Nephron (organoid): ENCODE data around the gene RBM19.

Source experiments
- H3K27ac Mint-ChIP-seq, 3 experiments: 2 replicates each; pipeline ENCODE4 v1.8.0; 2020; ENCODE audit warnings: mixed read lengths in 3 of 3, mild to moderate bottlenecking in 2 of 3, moderate library complexity in 1 of 3
- H3K27me3 Mint-ChIP-seq: 2 replicates; pipeline ENCODE4 v1.8.0; 2021; ENCODE audit warnings: low read depth, mild to moderate bottlenecking, moderate library complexity, mixed read lengths
- H3K36me3 Mint-ChIP-seq: 2 replicates; pipeline ENCODE4 v1.8.0; 2020; ENCODE audit warnings: low read depth, mixed read lengths
- H3K4me1 Mint-ChIP-seq: 2 replicates; pipeline ENCODE4 v1.8.0; 2020; ENCODE audit warnings: mixed read lengths
- H3K4me3 Mint-ChIP-seq, 3 experiments: 2 replicates each; pipeline ENCODE4 v1.8.0; 2020; ENCODE audit warnings: mild to moderate bottlenecking in 3 of 3, mixed read lengths in 3 of 3, moderate library complexity in 2 of 3
- H3K9me3 Mint-ChIP-seq: 2 replicates; pipeline ENCODE4 v1.8.0; 2020; ENCODE audit warnings: mixed read lengths
- CTCF ChIP-seq, 3 experiments: fragments of 200-600 bp; sonication (generic); IDR thresholded peaks; one replicate each; pipeline ENCODE4 v1.5.0; 2021; ENCODE audit warnings: antibody characterized with exemption in 3 of 3; ENCODE audit not compliant: unreplicated experiment in 3 of 3

Gene RBM19

GRCh38 chr12:113766879-113767878 is 198.9 kb downstream of the RBM19 start:
- Mint-ChIP-seq H3K27ac (peak overlapping the region in 1 of 3 experiments; percentile 25), H3K36me3 (no peaks in the 10 kb centered on the region), H3K9me3 (no peaks in the 10 kb centered on the region), H3K4me3 (no peak overlapping the region), H3K4me1 (peaks cover 10% of the 10 kb centered on the region), H3K27me3 (peaks cover 45% of the 10 kb centered on the region)
- no peak for TF ChIP-seq CTCF (IDR thresholded peaks at IDR 0.05; ENCODE audit: unreplicated experiment in 3 of 3)
